Hematopoietic multipotent progenitor cell treated with erythropoietin and hydrocortisone succinate and interleukin-3 and kit ligand, for 17 days (in vitro differentiated cells): ENCODE results near the gene TEX19.
"Not testable (repeated sequence)": the region's sequence is repeated elsewhere in the genome, so short reads cannot be mapped to it uniquely, and the experiment has no call there.

Source experiments
- DNase-seq: peaks from one replicate; pipeline ENCODE4 v3.0.0-alpha.2; 2015; ENCODE audit warnings: low spot score

TEX19 gene

DNA sequence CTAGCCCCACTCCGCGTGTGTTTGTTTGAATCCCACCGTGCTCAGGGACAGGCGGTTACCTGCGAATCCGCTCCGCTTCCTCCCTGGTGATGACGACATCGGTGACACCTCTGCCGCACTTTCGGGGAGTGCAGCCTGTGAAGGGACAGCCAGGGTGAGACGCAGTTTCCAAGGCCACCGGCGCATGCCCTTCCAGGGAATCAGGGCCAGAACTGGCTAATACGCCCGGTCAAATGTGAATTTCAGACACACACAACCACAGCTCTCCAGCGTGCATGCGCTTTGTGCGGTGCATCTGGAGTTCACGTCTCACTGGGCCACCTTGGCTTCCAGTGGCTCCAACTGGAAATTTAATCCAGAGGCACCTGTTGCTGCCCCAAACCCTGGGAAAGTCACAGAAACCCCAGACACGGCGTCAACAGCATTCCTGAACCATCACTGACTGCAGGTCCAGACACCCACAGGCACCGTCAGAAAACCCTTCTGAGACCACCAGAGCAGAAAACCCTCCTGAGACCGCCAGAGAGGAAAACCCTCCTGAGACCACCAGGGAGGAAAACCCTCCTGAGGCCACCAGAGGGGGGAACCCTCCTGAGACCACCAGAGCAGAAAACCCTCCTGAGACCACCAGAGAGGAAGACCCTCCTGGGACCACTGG lies 52.5 kb downstream of the TEX19 start:
- DNase-seq, result no peak

DNA sequence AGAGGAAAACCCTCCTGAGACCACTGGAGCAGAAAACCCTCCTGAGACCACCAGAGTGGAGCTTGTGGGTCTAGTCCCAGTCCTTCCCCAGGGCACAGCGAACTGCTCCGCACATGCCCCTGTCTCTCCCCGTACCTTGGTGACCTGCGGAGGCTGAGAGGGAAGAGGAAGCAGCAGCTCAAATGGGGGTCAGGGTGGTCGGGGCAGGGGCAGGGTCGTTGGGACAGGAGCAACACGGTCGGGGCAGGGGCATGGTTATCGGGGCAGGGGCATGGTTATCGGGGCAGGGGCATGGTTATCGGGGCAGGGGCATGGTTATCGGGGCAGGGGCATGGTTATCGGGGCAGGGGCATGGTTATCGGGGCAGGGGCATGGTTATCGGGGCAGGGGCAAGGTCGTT lies 53.0 kb downstream of the TEX19 start:
- DNase-seq, result not testable (repeated sequence)

DNA sequence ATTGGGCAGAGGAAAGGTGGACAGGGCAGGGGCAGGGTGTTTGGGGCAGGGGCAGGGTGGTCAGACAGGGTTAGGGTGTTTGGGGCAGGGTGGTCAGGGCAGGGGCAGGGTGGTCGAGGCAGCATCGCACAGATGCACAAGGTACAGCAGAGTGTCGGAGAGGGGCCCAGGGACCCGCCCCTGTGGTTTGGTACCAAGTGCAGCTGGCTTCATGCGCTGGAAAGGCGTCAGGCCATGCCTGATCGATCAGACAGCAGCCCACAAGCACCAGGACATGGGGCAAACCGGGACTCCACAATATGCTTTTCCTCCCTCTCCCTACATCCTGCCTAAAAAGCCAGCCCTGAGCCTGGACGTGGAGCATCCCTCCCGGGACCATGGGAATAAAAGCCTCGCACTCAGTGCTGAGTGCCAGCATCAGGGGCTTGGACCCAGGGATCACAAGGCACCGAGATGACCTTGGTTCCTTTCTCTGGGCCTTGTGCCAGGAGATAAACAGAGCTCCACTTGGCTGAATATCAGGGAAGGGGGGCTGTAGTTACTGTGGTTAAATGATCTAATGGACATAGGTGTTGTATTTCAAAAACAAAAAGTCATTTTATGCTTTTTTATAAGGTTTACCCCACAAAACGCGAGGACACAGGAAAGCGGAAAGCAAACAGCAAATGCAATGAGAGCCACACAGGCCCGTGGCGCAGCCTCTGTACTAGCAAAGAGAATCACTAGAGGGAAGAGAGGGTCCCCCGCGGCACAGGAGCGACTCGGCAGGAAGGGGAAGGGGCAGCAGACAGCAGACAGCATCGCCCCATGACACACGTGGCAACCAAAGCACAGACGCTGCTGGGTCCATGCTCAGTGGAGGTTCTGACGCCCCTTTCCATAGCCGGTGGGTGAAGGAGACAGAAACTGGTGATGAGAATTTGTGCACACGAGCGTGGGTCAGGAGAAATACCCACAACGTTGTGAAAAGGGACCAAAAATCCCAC lies 53.8 kb downstream of the TEX19 start:
- DNase-seq, result no peak
